OCI-LY3 (cell line): ENCODE results near the gene AP3M1.

Experiments
- CTCF ChIP-seq: fragments of 200-600, 300-600 bp; sonication (generic); IDR thresholded peaks from 2 replicates; pipeline ENCODE4 v1.5.1; 2014; ENCODE audit warnings: antibody characterized with exemption, low read length, low read depth
- EZH2phosphoT487 ChIP-seq: fragments of 200-600 bp; shearing (Covaris generic); IDR thresholded peaks from 2 replicates; pipeline ENCODE4 v1.6.1; 2018; ENCODE audit warnings: antibody characterized with exemption, mixed run types, low read depth

- TF ChIP-seq CTCF = no peak
- no peak for TF ChIP-seq EZH2phosphoT487
These were observed 71.3 kb downstream of the AP3M1 start for GRCh38 chr10:74079028-74079935.
